Measurements from ENCODE around the gene TEC.

TEC gene

GRCh38 chr4:48193096-48193836 is 76.4 kb downstream of the TEC start:
- Histone ChIP-seq H3K14ac (ENCODE audit: low read length) (no peak overlapping the region), H4K91ac (ENCODE audit: low read depth, low read length, poor library complexity) (no peak overlapping the region), H3K9me3 (replicated peaks in 1 of 2; ENCODE audit: control insufficient read depth in 2 of 2, insufficient read depth in 1 of 2, low read depth in 1 of 2, low read length in 2 of 2) (no peaks in the 10 kb centered on the region), H2BK120ac (ENCODE audit: low read depth, low read length) (no peak overlapping the region), H3K4me2 (ENCODE audit: insufficient read depth, low read length, poor library complexity, severe bottlenecking) (no peak overlapping the region), H2AK5ac (ENCODE audit: low read depth, low read length) (no peak overlapping the region), H2BK12ac (ENCODE audit: low read length) (no peak overlapping the region), H2BK5ac (ENCODE audit: low read length) (no peak overlapping the region), H3K4me1 (ENCODE audit: control insufficient read depth in 2 of 2, insufficient read depth in 1 of 2, low read depth in 1 of 2, low read length in 2 of 2) (no peaks in the 10 kb centered on the region), H2AFZ (ENCODE audit: low read length) (no peak overlapping the region), H3K9ac (ENCODE audit: low read depth, low read length, poor library complexity) (no peak overlapping the region), H3K36me3 (replicated peaks in 1 of 2; ENCODE audit: control insufficient read depth in 2 of 2, insufficient read depth in 2 of 2, low read length in 2 of 2) (no peaks in the 10 kb centered on the region), H3K27ac (replicated peaks; ENCODE audit: low read length) (no peak overlapping the region), H3K79me1 (ENCODE audit: low read depth, low read length) (no peaks in the 10 kb centered on the region), H2BK15ac (ENCODE audit: low read length) (no peak overlapping the region), H3K4ac (ENCODE audit: low read length) (no peak overlapping the region), H3K23ac (ENCODE audit: low read depth, low read length, poor library complexity) (no peak overlapping the region), H3K27me3 (ENCODE audit: control insufficient read depth in 3 of 3, insufficient read depth in 3 of 3, low read depth in 1 of 3, low read length in 3 of 3) (no peaks in the 10 kb centered on the region), H4K8ac (ENCODE audit: low read depth, low read length) (no peak overlapping the region), H3K18ac (ENCODE audit: low read length) (no peak overlapping the region), H3K4me3 (ENCODE audit: low read length in 2 of 2) (no peak overlapping the region)
- whole genome bisulfite sequencing, 2 donors (ENCODE audit: extremely low coverage in 2 of 2, insufficient read length in 2 of 2, insufficient replicate concordance in 1 of 2), result no CpG with 5 or more reads among the region's 6 CpGs
- DNase-seq (ENCODE audit: low spot score), result no peak

GRCh38 chr4:48191758-48192157 is 77.9 kb downstream of the TEC start:
- Histone ChIP-seq H4K8ac (ENCODE audit: low read depth, low read length) (no peak overlapping the region), H3K27me3 (ENCODE audit: control insufficient read depth in 3 of 3, insufficient read depth in 3 of 3, low read depth in 1 of 3, low read length in 3 of 3) (no peaks in the 10 kb centered on the region), H3K9ac (ENCODE audit: low read depth, low read length, poor library complexity) (no peak overlapping the region), H3K14ac (ENCODE audit: low read length) (no peak overlapping the region), H3K4ac (ENCODE audit: low read length) (no peak overlapping the region), H3K18ac (ENCODE audit: low read length) (no peak overlapping the region), H2BK120ac (ENCODE audit: low read depth, low read length) (no peak overlapping the region), H2BK12ac (ENCODE audit: low read length) (no peak overlapping the region), H4K91ac (ENCODE audit: low read depth, low read length, poor library complexity) (no peak overlapping the region), H2AFZ (ENCODE audit: low read length) (no peak overlapping the region), H3K27ac (replicated peaks; ENCODE audit: low read length) (no peak overlapping the region), H3K36me3 (replicated peaks in 1 of 2; ENCODE audit: control insufficient read depth in 2 of 2, insufficient read depth in 2 of 2, low read length in 2 of 2) (no peaks in the 10 kb centered on the region), H3K4me1 (ENCODE audit: control insufficient read depth in 2 of 2, insufficient read depth in 1 of 2, low read depth in 1 of 2, low read length in 2 of 2) (no peaks in the 10 kb centered on the region), H3K4me2 (ENCODE audit: insufficient read depth, low read length, poor library complexity, severe bottlenecking) (no peak overlapping the region), H3K4me3 (ENCODE audit: low read length in 2 of 2) (no peak overlapping the region), H2AK5ac (ENCODE audit: low read depth, low read length) (no peak overlapping the region), H3K23ac (ENCODE audit: low read depth, low read length, poor library complexity) (no peak overlapping the region), H3K9me3 (replicated peaks in 1 of 2; ENCODE audit: control insufficient read depth in 2 of 2, insufficient read depth in 1 of 2, low read depth in 1 of 2, low read length in 2 of 2) (no peaks in the 10 kb centered on the region), H3K79me1 (ENCODE audit: low read depth, low read length) (no peaks in the 10 kb centered on the region), H2BK5ac (ENCODE audit: low read length) (no peak overlapping the region), H2BK15ac (ENCODE audit: low read length) (no peak overlapping the region)
- DNase-seq (ENCODE audit: low spot score), result no peak
- WGBS, 2 donors (ENCODE audit: extremely low coverage in 2 of 2, insufficient read length in 2 of 2, insufficient replicate concordance in 1 of 2), result no CpG with 5 or more reads among the region's 1 CpG

GRCh38 chr4:48190839-48191238 is 78.8 kb downstream of the TEC start:
- no peaks in the 10 kb centered on the region for H3K4me1 ChIP-seq (ENCODE audit: control insufficient read depth in 2 of 2, insufficient read depth in 1 of 2, low read depth in 1 of 2, low read length in 2 of 2)
- no peak overlapping the region for H2BK15ac ChIP-seq (ENCODE audit: low read length)
- H4K8ac ChIP-seq (ENCODE audit: low read depth, low read length), result no peak overlapping the region
- H3K4ac ChIP-seq (ENCODE audit: low read length), result no peak overlapping the region
- no peaks in the 10 kb centered on the region for H3K9me3 ChIP-seq (replicated peaks in 1 of 2; ENCODE audit: control insufficient read depth in 2 of 2, insufficient read depth in 1 of 2, low read depth in 1 of 2, low read length in 2 of 2)
- no peak overlapping the region for H4K91ac ChIP-seq (ENCODE audit: low read depth, low read length, poor library complexity)
- H2AK5ac ChIP-seq (ENCODE audit: low read depth, low read length), result no peak overlapping the region
- no peak for DNase-seq (ENCODE audit: low spot score)
- H3K36me3 ChIP-seq (replicated peaks in 1 of 2; ENCODE audit: control insufficient read depth in 2 of 2, insufficient read depth in 2 of 2, low read length in 2 of 2), result no peaks in the 10 kb centered on the region
- H2AFZ ChIP-seq (ENCODE audit: low read length), result no peak overlapping the region
- no peak overlapping the region for H3K23ac ChIP-seq (ENCODE audit: low read depth, low read length, poor library complexity)
- H3K27ac ChIP-seq (replicated peaks; ENCODE audit: low read length), result no peak overlapping the region
- H2BK120ac ChIP-seq (ENCODE audit: low read depth, low read length), result no peak overlapping the region
- no peak overlapping the region for H2BK5ac ChIP-seq (ENCODE audit: low read length)
- no peak overlapping the region for H3K4me2 ChIP-seq (ENCODE audit: insufficient read depth, low read length, poor library complexity, severe bottlenecking)
- no peak overlapping the region for H3K14ac ChIP-seq (ENCODE audit: low read length)
- H3K18ac ChIP-seq (ENCODE audit: low read length), result no peak overlapping the region
- no peak overlapping the region for H2BK12ac ChIP-seq (ENCODE audit: low read length)
- no peak overlapping the region for H3K4me3 ChIP-seq (ENCODE audit: low read length in 2 of 2)
- no peaks in the 10 kb centered on the region for H3K79me1 ChIP-seq (ENCODE audit: low read depth, low read length)
- no peaks in the 10 kb centered on the region for H3K27me3 ChIP-seq (ENCODE audit: control insufficient read depth in 3 of 3, insufficient read depth in 3 of 3, low read depth in 1 of 3, low read length in 3 of 3)
- H3K9ac ChIP-seq (ENCODE audit: low read depth, low read length, poor library complexity), result no peak overlapping the region

GRCh38 chr4:48189731-48190130 is 79.9 kb downstream of the TEC start:
- no peak overlapping the region for H2AFZ ChIP-seq (ENCODE audit: low read length)
- H3K27ac ChIP-seq (replicated peaks; ENCODE audit: low read length), result no peak overlapping the region
- no peak overlapping the region for H3K23ac ChIP-seq (ENCODE audit: low read depth, low read length, poor library complexity)
- no peak for DNase-seq (ENCODE audit: low spot score)
- no peak overlapping the region for H2BK12ac ChIP-seq (ENCODE audit: low read length)
- H3K14ac ChIP-seq (ENCODE audit: low read length), result no peak overlapping the region
- H3K9me3 ChIP-seq (replicated peaks in 1 of 2; ENCODE audit: control insufficient read depth in 2 of 2, insufficient read depth in 1 of 2, low read depth in 1 of 2, low read length in 2 of 2), result no peaks in the 10 kb centered on the region
- H2BK15ac ChIP-seq (ENCODE audit: low read length), result no peak overlapping the region
- no peak overlapping the region for H2BK5ac ChIP-seq (ENCODE audit: low read length)
- no peak overlapping the region for H3K4me2 ChIP-seq (ENCODE audit: insufficient read depth, low read length, poor library complexity, severe bottlenecking)
- no peak overlapping the region for H2AK5ac ChIP-seq (ENCODE audit: low read depth, low read length)
- no peaks in the 10 kb centered on the region for H3K36me3 ChIP-seq (replicated peaks in 1 of 2; ENCODE audit: control insufficient read depth in 2 of 2, insufficient read depth in 2 of 2, low read length in 2 of 2)
- no peak overlapping the region for H2BK120ac ChIP-seq (ENCODE audit: low read depth, low read length)
- H3K18ac ChIP-seq (ENCODE audit: low read length), result no peak overlapping the region
- H3K4me3 ChIP-seq (ENCODE audit: low read length in 2 of 2), result no peak overlapping the region
- no CpG with 5 or more reads among the region's 2 CpGs for WGBS, 2 donors (ENCODE audit: extremely low coverage in 2 of 2, insufficient read length in 2 of 2, insufficient replicate concordance in 1 of 2)
- H3K4ac ChIP-seq (ENCODE audit: low read length), result no peak overlapping the region
- no peak overlapping the region for H3K9ac ChIP-seq (ENCODE audit: low read depth, low read length, poor library complexity)
- H3K79me1 ChIP-seq (ENCODE audit: low read depth, low read length), result no peaks in the 10 kb centered on the region
- no peak overlapping the region for H4K91ac ChIP-seq (ENCODE audit: low read depth, low read length, poor library complexity)
- H4K8ac ChIP-seq (ENCODE audit: low read depth, low read length), result no peak overlapping the region
- no peaks in the 10 kb centered on the region for H3K4me1 ChIP-seq (ENCODE audit: control insufficient read depth in 2 of 2, insufficient read depth in 1 of 2, low read depth in 1 of 2, low read length in 2 of 2)
- H3K27me3 ChIP-seq (ENCODE audit: control insufficient read depth in 3 of 3, insufficient read depth in 3 of 3, low read depth in 1 of 3, low read length in 3 of 3), result no peaks in the 10 kb centered on the region

Measured in neuronal stem cell (in vitro differentiated cells).